Prostate gland (tissue), 2 donors: ENCODE data around the gene ENDOV.

ENCODE experiments used
- CTCF ChIP-seq, 4 experiments: fragments of 200-600 bp in 2 of 4; fragments of 450-650 bp in 2 of 4; sonication (generic) in 2 of 4; IDR thresholded peaks; 1 replicate in 3 of 4; 2 replicates in 1 of 4; pipeline ENCODE4 v1.5.1; 2016 to 2019; ENCODE audit warnings: antibody characterized with exemption in 4 of 4, mild to moderate bottlenecking in 2 of 4, moderate library complexity in 2 of 4
- POLR2A ChIP-seq: fragments of 450-650 bp; IDR thresholded peaks from one replicate; pipeline ENCODE4 v1.6.1; 2016; ENCODE audit warnings: antibody characterized with exemption, mild to moderate bottlenecking
- POLR2AphosphoS5 ChIP-seq: sonication (generic); formaldehyde crosslinking; IDR thresholded peaks from one replicate; pipeline ENCODE4 v1.6.1; 2017; ENCODE audit warnings: antibody characterized with exemption

GRCh38 chr17:80481284-80482057 is 66.5 kb downstream of the ENDOV start:
- TF ChIP-seq CTCF (IDR thresholded peaks at IDR 0.05) (no peak), POLR2AphosphoS5 (no peak), POLR2A (no peak)
